HPDE6-E6E7 (cell line): ENCODE results near the gene CELSR2.
A peak's percentile ranks its signal among the peaks of the same experiment; 100 is the strongest.
"Not testable (repeated sequence)": the region's sequence is repeated elsewhere in the genome, so short reads cannot be mapped to it uniquely, and the experiment has no call there.

ENCODE experiments used
- DNase-seq: peaks from one replicate; pipeline ENCODE4 v3.0.0; 2011; ENCODE audit warnings: missing footprints; ENCODE audit errors: extremely low spot score

Gene CELSR2

GRCh38 chr1:109279615-109280278 lies 30.4 kb downstream of the CELSR2 start:
- no peak for DNase-seq

- no peak for DNase-seq
Measured at GRCh38 chr1:109280862-109281261, 31.5 kb downstream of the CELSR2 start.

- no peak for DNase-seq
Measured at GRCh38 chr1:109281680-109282496, 32.5 kb downstream of the CELSR2 start.

GRCh38 chr1:109282497-109282951 lies 33.2 kb downstream of the CELSR2 start:
- no peak for DNase-seq

- peak; percentile 94 for DNase-seq
Measured at GRCh38 chr1:109282952-109283747, 33.8 kb downstream of the CELSR2 start, which contains the start of gene PSRC1. TSS of gene PSRC1 (minus strand) at chr1:109283145.

GRCh38 chr1:109283748-109284600 lies 34.6 kb downstream of the CELSR2 start:
- DNase-seq, result no peak

GRCh38 chr1:109286762-109287161 lies 37.4 kb downstream of the CELSR2 start:
- not testable (repeated sequence) for DNase-seq

GRCh38 chr1:109290137-109290536 lies 40.8 kb downstream of the CELSR2 start:
- DNase-seq, result no peak

- DNase-seq, result no peak
Measured at GRCh38 chr1:109290998-109291397, 41.7 kb downstream of the CELSR2 start.

GRCh38 chr1:109292364-109292763 lies 43.0 kb downstream of the CELSR2 start:
- no peak for DNase-seq

GRCh38 chr1:109293026-109293425 lies 43.7 kb downstream of the CELSR2 start:
- DNase-seq, result no peak

GRCh38 chr1:109294481-109294880 lies 45.1 kb downstream of the CELSR2 start:
- no peak for DNase-seq

GRCh38 chr1:109295712-109296415 lies 46.5 kb downstream of the CELSR2 start:
- DNase-seq, result no peak

GRCh38 chr1:109296782-109297181 lies 47.4 kb downstream of the CELSR2 start:
- DNase-seq, result no peak

- DNase-seq, result no peak
Measured at GRCh38 chr1:109298666-109299557, 49.6 kb downstream of the CELSR2 start.

GRCh38 chr1:109299558-109300343 lies 50.4 kb downstream of the CELSR2 start:
- no peak for DNase-seq

- no peak for DNase-seq
Measured at GRCh38 chr1:109300650-109301151, 51.4 kb downstream of the CELSR2 start.

- DNase-seq, result no peak
Measured at GRCh38 chr1:109301874-109302273, 52.5 kb downstream of the CELSR2 start.
